GM23338 (cell line): Measurements from ENCODE around the gene MED13L. TPM values are rescaled to one million over a fixed set of nuclear protein-coding genes. Genes with fewer than 3 reads are reported as not detected.

Experiments used
- ATAC-seq: fragments of 200-7000 bp; cut with Tn5 transposase; 3 replicates; pipeline ENCODE4 v1.9.1; 2020
- DNase-seq: peaks from one replicate; pipeline ENCODE4 v3.0.0-alpha.2; 2015; ENCODE audit warnings: low spot score
- H2AFZ ChIP-seq: fragments of 200-600 bp; sonication (generic); 2 replicates; pipeline ENCODE4 v1.8.0; 2016; ENCODE audit warnings: antibody characterized with exemption, mild to moderate bottlenecking, moderate library complexity
- H3F3A ChIP-seq: fragments of 200-600 bp; sonication (generic); replicated peaks from 2 replicates; pipeline ENCODE4 v1.8.0; 2017; ENCODE audit warnings: antibody characterized with exemption, mixed run types, low read depth
- H3K27ac ChIP-seq: fragments of 200-600 bp; sonication (generic); 2 replicates; pipeline ENCODE4 v1.6.1; 2016; ENCODE audit warnings: low read depth
- H3K27me3 ChIP-seq: fragments of 200-600 bp; sonication (generic); 2 replicates; pipeline ENCODE4 v1.8.0; 2016; ENCODE audit warnings: mild to moderate bottlenecking, mixed run types, moderate library complexity; ENCODE audit not compliant: insufficient read depth
- H3K36me3 ChIP-seq: fragments of 200-600 bp; sonication (generic); 2 replicates; pipeline ENCODE4 v1.8.0; 2016; ENCODE audit warnings: mild to moderate bottlenecking; ENCODE audit not compliant: insufficient read depth
- H3K4me1 ChIP-seq: fragments of 200-600 bp; sonication (generic); 2 replicates; pipeline ENCODE4 v1.8.0; 2016; ENCODE audit warnings: mild to moderate bottlenecking, moderate library complexity; ENCODE audit not compliant: insufficient read depth
- H3K4me2 ChIP-seq: fragments of 200-600 bp; sonication (generic); 2 replicates; pipeline ENCODE4 v1.7.1; 2017; ENCODE audit warnings: mixed run types
- H3K4me3 ChIP-seq: fragments of 200-600 bp; sonication (generic); 2 replicates; pipeline ENCODE4 v1.6.1; 2016; ENCODE audit warnings: mixed run types
- H3K79me2 ChIP-seq: fragments of 200-600 bp; sonication (generic); replicated peaks from 2 replicates; pipeline ENCODE4 v1.8.0; 2017; ENCODE audit warnings: mild to moderate bottlenecking; ENCODE audit not compliant: insufficient read depth
- H3K9me2 ChIP-seq: fragments of 200-600 bp; sonication (generic); 2 replicates; pipeline ENCODE4 v1.8.0; 2017; ENCODE audit not compliant: insufficient read depth
- H4K20me1 ChIP-seq: fragments of 200-600 bp; sonication (generic); replicated peaks from 2 replicates; pipeline ENCODE4 v1.8.0; 2017; ENCODE audit warnings: mild to moderate bottlenecking; ENCODE audit not compliant: insufficient read depth
- H3K27ac Mint-ChIP-seq: 2 replicates; pipeline ENCODE4 v1.8.0; 2020; ENCODE audit warnings: inconsistent platforms, mild to moderate bottlenecking, moderate library complexity, mixed read lengths
- H3K27me3 Mint-ChIP-seq: 3 replicates; pipeline ENCODE4 v1.8.0; 2022; ENCODE audit warnings: low read depth, mild to moderate bottlenecking, moderate library complexity, mixed read lengths, inconsistent platforms; ENCODE audit not compliant: insufficient read depth, poor library complexity
- H3K36me3 Mint-ChIP-seq: 3 replicates; pipeline ENCODE4 v1.8.0; 2021; ENCODE audit warnings: low read depth, mild to moderate bottlenecking, inconsistent platforms, moderate library complexity, mixed read lengths
- H3K4me1 Mint-ChIP-seq: 3 replicates; pipeline ENCODE4 v1.8.0; 2020; ENCODE audit warnings: mild to moderate bottlenecking, inconsistent platforms, mixed read lengths
- H3K4me3 Mint-ChIP-seq: 3 replicates; pipeline ENCODE4 v1.8.0; 2021; ENCODE audit warnings: moderate library complexity, mild to moderate bottlenecking, inconsistent platforms, mixed read lengths
- H3K9me3 Mint-ChIP-seq: 3 replicates; pipeline ENCODE4 v1.8.0; 2020; ENCODE audit warnings: moderate library complexity, mild to moderate bottlenecking, inconsistent platforms, mixed read lengths
- CREB1 ChIP-seq: fragments of 250-450 bp; sonication (Bioruptor Pico); IDR thresholded peaks from 2 replicates; pipeline ENCODE4 v1.5.0; 2020; ENCODE audit warnings: low read depth, mild to moderate bottlenecking, moderate library complexity
- EZH2 ChIP-seq: fragments of 200-600 bp; sonication (generic); IDR thresholded peaks from one replicate; pipeline ENCODE4 v1.8.0; 2017; ENCODE audit warnings: antibody characterized with exemption, mild to moderate bottlenecking, low read depth; ENCODE audit not compliant: unreplicated experiment
- JUNB ChIP-seq: IDR thresholded peaks from one replicate; pipeline ENCODE4 v1.6.1; 2016; ENCODE audit warnings: antibody characterized with exemption; ENCODE audit not compliant: unreplicated experiment
- POLR2AphosphoS5 ChIP-seq: IDR thresholded peaks from 2 replicates; pipeline ENCODE4 v1.6.1; 2016; ENCODE audit warnings: antibody characterized with exemption, low read depth
- STAT1 ChIP-seq: IDR thresholded peaks from one replicate; pipeline ENCODE4 v1.6.1; 2016; ENCODE audit warnings: antibody characterized with exemption; ENCODE audit not compliant: unreplicated experiment
- ZNF114 ChIP-seq: fragments of 250-450 bp; sonication (Bioruptor Pico); IDR thresholded peaks from 2 replicates; pipeline ENCODE4 v1.5.0; 2020; ENCODE audit warnings: mild to moderate bottlenecking, moderate library complexity
- ZNF331 ChIP-seq: fragments of 250-450 bp; sonication (Bioruptor Pico); IDR thresholded peaks from 2 replicates; pipeline ENCODE4 v1.5.0; 2020; ENCODE audit warnings: low read depth, mild to moderate bottlenecking, moderate library complexity
- polyA plus RNA-seq: library from polyadenylated mRNA; unstranded; fragments of >200 nt; fragmentation: Nextera tagmentation; extraction: Ambion mirVana; gene quantifications from 2 replicates; pipeline ENCODE4 v1.2.1, GENCODE V29; 2016
- total RNA-seq: library from RNA; depleted of rRNA; stranded (reverse); fragments of >200 nt; shearing (Covaris generic); gene quantifications from 2 replicates; pipeline ENCODE4 v1.2.3, GENCODE V29; 2014
- TF ChIP-seq, protein P1 (sequence below): IDR thresholded peaks from one replicate; pipeline ENCODE4 v1.6.1; 2018; ENCODE audit warnings: antibody characterized with exemption; ENCODE audit not compliant: unreplicated experiment
- TF ChIP-seq, protein P2 (sequence below): IDR thresholded peaks from 2 replicates; pipeline ENCODE4 v1.6.1; 2016; ENCODE audit warnings: antibody characterized with exemption

The MED13L gene
- total and polyA plus RNA-seq, 2 experiments from 2014 or later: 20.9 to 73.6 TPM

DNA sequence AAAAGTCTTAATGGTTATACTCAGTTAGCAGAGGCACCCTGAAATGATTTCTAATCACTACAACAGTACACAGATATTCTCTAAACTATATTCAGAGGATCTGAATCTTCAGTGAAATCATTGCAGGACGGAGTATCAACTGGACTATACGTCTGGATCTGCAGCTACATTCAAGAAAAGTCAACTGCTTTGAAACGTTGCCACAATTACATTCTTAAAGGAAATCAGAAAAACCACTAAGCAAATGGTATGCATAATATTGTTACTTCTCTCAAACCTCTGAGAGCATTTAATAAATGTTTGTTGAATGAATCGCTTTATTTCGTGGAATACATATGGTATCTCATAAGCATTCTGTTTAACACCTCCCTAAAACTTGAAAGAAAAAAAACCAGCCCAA is 67.4 kb downstream of the MED13L start (continued):
- TF ChIP-seq EZH2 (no peak), ZNF114 (CRISPR knock-in tag) (no peak), JUNB (no peak), CREB1 (CRISPR knock-in tag) (no peak)
- TF ChIP-seq, protein P1, sequence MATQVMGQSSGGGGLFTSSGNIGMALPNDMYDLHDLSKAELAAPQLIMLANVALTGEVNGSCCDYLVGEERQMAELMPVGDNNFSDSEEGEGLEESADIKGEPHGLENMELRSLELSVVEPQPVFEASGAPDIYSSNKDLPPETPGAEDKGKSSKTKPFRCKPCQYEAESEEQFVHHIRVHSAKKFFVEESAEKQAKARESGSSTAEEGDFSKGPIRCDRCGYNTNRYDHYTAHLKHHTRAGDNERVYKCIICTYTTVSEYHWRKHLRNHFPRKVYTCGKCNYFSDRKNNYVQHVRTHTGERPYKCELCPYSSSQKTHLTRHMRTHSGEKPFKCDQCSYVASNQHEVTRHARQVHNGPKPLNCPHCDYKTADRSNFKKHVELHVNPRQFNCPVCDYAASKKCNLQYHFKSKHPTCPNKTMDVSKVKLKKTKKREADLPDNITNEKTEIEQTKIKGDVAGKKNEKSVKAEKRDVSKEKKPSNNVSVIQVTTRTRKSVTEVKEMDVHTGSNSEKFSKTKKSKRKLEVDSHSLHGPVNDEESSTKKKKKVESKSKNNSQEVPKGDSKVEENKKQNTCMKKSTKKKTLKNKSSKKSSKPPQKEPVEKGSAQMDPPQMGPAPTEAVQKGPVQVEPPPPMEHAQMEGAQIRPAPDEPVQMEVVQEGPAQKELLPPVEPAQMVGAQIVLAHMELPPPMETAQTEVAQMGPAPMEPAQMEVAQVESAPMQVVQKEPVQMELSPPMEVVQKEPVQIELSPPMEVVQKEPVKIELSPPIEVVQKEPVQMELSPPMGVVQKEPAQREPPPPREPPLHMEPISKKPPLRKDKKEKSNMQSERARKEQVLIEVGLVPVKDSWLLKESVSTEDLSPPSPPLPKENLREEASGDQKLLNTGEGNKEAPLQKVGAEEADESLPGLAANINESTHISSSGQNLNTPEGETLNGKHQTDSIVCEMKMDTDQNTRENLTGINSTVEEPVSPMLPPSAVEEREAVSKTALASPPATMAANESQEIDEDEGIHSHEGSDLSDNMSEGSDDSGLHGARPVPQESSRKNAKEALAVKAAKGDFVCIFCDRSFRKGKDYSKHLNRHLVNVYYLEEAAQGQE: no peak

DNA sequence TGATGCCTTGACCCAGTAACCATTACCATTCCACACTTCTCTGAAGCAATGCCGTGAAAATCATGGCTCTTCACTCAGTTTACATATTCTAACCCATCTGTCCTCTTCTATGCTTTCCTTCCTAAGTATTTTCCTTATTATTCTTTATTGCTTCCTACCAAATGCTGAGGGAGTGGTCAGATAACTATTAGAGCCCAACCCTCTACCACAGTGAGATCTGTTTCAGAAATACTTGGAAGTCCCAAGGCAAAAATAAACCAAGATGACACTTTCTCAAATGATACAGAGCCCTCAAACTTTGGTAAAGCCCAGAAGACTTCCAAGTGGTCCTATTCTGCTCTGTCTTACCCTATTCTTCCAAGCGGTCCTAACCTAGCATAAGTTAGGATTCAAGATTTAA is 68.0 kb downstream of the MED13L start:
- H3K9me2 ChIP-seq: no peaks in the 10 kb centered on the region
- Mint-ChIP-seq H3K9me3 (no peaks in the 10 kb centered on the region), H3K4me1 (peaks cover 51% of the 10 kb centered on the region), H3K27me3 (no peaks in the 10 kb centered on the region), H3K36me3 (no peaks in the 10 kb centered on the region), H3K27ac (peak overlapping the region; percentile 25; the same call in 1 of the 2 replicates), H3K4me3 (no peak overlapping the region)
- no peak overlapping the region for H2AFZ ChIP-seq
- no peak overlapping the region for H3K27ac ChIP-seq
- no peak overlapping the region for H3K4me2 ChIP-seq
- peaks cover 7% of the 10 kb centered on the region; the same call in 1 of the 2 replicates for H4K20me1 ChIP-seq
- ATAC-seq: no peak
- no peaks in the 10 kb centered on the region for H3F3A ChIP-seq
- no peak overlapping the region for H3K4me3 ChIP-seq
- no peaks in the 10 kb centered on the region for H3K36me3 ChIP-seq
- peaks cover 39% of the 10 kb centered on the region for H3K4me1 ChIP-seq
- TF ChIP-seq POLR2AphosphoS5: no peak
- TF ChIP-seq STAT1: no peak
- TF ChIP-seq, protein P2, sequence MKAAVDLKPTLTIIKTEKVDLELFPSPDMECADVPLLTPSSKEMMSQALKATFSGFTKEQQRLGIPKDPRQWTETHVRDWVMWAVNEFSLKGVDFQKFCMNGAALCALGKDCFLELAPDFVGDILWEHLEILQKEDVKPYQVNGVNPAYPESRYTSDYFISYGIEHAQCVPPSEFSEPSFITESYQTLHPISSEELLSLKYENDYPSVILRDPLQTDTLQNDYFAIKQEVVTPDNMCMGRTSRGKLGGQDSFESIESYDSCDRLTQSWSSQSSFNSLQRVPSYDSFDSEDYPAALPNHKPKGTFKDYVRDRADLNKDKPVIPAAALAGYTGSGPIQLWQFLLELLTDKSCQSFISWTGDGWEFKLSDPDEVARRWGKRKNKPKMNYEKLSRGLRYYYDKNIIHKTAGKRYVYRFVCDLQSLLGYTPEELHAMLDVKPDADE: no peak
- TF ChIP-seq ZNF331 (CRISPR knock-in tag): no peak
- no peak for TF ChIP-seq EZH2
- TF ChIP-seq, protein P1: no peak
- H3K79me2 ChIP-seq: peaks cover 87% of the 10 kb centered on the region
- DNase-seq: no peak
- H3K27me3 ChIP-seq: no peaks in the 10 kb centered on the region
